ENCODE measurements around the gene C1QTNF4.
"Not testable (repeated sequence)": the region's sequence is repeated elsewhere in the genome, so short reads cannot be mapped to it uniquely, and the experiment has no call there.

C1QTNF4 gene

DNA sequence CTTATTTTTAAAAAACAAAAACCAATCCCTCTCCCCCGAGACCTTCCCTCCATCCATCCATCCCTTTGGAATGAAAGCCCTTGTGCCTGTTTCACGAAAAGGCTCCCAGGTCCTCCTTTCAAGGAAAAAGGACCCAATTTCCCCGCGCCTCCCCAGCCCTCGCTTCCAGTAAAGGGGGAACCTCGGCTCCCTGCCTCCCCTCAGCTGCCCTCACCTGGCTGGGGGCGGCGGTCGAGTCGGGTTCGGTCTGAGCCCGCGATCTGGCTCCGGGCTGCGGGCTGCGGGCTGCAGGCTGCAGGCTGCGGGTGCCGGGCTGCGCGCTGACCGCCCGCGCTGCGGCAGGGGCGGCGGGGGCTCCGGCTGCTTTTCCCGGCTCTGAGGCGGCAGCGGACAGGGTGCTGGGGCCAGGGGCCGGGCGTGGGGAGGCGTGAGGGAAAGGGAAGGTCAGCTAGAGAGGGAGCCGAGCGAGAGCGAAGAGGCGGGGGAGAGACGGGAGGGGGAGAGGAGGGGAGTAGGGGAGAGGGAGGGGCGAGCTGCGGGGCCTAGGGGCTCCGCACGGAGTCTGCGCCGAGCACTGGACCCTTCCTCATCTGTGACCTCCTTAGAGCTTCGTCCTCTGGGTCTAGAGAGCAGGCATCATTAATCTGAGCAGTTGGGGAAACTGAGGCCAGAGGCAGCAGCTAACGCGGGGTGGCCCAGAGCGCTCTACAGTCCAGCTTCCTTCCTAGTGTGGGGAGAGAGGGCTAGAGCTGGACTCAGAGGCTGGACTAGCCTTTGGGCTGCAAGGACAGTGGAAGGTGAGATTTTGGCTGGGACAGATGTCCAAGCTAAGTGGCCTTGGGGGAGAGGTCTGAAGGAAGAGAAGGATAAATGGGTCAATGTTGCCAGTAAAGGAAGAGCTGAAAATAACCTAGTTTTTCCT lies at the start of gene C1QTNF4:
Gene C1QTNF4 (minus strand): TSS at position 478 of the 922 bp plus-strand sequence. CDS start 3,601 bp downstream, outside the sequence.
- no peaks in the 10 kb centered on the region for H3K36me3 ChIP-seq
- no peaks in the 10 kb centered on the region for H3K9me3 ChIP-seq
- H3K4me3 ChIP-seq (ENCODE audit: low read depth in 1 of 2, low read length in 1 of 2), result no peak within 1 kb of the TSS
- H3K27ac ChIP-seq, result no peak within 1 kb of the TSS
- peaks cover 15 to 22% of the 10 kb centered on the region in 2 experiments for H3K4me1 ChIP-seq (ENCODE audit: control insufficient read depth in 1 of 2, insufficient read depth in 1 of 2, low read depth in 1 of 2, low read length in 1 of 2)
- TF ChIP-seq, protein P1, sequence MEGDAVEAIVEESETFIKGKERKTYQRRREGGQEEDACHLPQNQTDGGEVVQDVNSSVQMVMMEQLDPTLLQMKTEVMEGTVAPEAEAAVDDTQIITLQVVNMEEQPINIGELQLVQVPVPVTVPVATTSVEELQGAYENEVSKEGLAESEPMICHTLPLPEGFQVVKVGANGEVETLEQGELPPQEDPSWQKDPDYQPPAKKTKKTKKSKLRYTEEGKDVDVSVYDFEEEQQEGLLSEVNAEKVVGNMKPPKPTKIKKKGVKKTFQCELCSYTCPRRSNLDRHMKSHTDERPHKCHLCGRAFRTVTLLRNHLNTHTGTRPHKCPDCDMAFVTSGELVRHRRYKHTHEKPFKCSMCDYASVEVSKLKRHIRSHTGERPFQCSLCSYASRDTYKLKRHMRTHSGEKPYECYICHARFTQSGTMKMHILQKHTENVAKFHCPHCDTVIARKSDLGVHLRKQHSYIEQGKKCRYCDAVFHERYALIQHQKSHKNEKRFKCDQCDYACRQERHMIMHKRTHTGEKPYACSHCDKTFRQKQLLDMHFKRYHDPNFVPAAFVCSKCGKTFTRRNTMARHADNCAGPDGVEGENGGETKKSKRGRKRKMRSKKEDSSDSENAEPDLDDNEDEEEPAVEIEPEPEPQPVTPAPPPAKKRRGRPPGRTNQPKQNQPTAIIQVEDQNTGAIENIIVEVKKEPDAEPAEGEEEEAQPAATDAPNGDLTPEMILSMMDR (IDR thresholded peaks at IDR 0.05), result no peak
- peaks cover 43% of the 10 kb centered on the region for H3K27me3 ChIP-seq

DNA sequence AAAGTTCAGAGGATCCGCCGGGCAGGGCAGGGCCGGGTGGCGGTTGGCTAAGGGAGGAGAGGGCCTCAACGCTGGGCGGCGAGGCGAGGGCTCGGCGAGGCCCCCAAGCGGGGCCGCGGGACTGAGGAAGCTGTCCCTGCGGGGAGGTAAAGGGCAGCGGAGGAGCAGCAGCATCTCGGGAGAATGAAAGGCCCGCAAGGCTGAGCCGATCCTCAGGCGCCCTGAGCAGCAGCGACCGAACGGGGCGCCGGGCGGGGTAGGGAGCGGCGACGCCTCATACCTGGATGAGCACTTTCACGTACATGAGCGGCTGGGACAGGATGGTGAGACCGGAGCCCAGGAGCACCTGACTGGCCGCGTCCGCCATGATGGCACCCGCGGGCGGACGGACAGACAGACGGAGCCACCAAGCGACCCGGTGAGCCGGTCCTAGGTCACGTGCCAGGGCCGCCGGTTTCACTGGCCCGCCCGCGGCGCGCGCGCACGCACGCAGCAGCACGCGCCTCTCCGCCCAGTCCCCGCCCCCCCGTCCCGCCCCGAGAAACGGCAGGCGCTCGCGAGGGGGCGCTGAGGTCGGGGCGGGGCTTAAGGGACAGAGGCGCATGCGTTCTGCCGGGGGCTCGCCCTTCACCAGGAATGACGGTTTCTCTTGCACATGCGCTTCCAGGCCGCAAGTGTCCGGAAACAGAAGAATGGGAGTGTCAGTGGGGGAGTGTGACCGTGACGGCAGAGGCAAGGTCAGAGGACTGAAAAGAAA lies 48.1 kb upstream of the C1QTNF4 start, which contains the start of gene MTCH2:
Gene MTCH2 (minus strand): TSS at position 461 of the 757 bp plus-strand sequence. CDS start 94 bp downstream, at position 367.
- Histone ChIP-seq H3K4me3 (ENCODE audit: low read depth in 1 of 2, low read length in 1 of 2) (peak within 1 kb of the TSS; percentile 83 to 92), H3K27ac (peak within 1 kb of the TSS; percentile 89), H3K36me3 (no peaks in the 10 kb centered on the region), H3K4me1 (ENCODE audit: control insufficient read depth in 1 of 2, insufficient read depth in 1 of 2, low read depth in 1 of 2, low read length in 1 of 2) (peaks cover 14 to 16% of the 10 kb centered on the region in 2 experiments), H3K27me3 (no peaks in the 10 kb centered on the region), H3K9me3 (no peaks in the 10 kb centered on the region)
- TF ChIP-seq, protein P1 (IDR thresholded peaks at IDR 0.05), result peak; percentile 85

DNA sequence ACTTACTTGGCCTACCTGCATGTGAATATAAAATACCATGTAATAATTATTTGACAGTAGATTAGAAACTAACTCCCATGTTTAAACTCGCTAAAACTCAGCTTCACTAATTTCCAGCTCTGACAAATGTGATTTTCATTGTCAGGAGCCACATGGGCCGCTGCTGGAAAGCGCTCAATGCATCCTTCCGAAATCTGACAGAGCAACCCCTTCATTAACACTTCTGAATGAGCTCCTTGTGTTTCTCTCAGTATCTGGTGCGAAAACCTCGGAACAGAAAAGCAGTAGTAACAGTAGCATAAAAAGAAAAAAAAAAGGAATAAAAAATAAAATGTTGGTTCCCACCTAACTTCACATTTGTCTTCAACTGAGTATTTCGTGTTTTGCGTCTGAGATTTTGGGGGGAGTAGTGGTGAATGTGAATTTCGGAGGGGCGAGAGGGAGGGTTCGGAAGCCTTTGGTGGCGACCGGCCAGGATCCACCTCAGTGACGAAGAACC lies 47.4 kb upstream of the C1QTNF4 start:
- Histone ChIP-seq H3K27ac (peak overlapping the region; percentile 89), H3K4me1 (ENCODE audit: control insufficient read depth in 1 of 2, insufficient read depth in 1 of 2, low read depth in 1 of 2, low read length in 1 of 2) (peaks cover 14 to 16% of the 10 kb centered on the region in 2 experiments), H3K36me3 (no peaks in the 10 kb centered on the region), H3K4me3 (ENCODE audit: low read depth in 1 of 2, low read length in 1 of 2) (peak overlapping the region; percentile 83 to 92), H3K27me3 (no peaks in the 10 kb centered on the region), H3K9me3 (no peaks in the 10 kb centered on the region)
- TF ChIP-seq, protein P1 (IDR thresholded peaks at IDR 0.05), result no peak

DNA sequence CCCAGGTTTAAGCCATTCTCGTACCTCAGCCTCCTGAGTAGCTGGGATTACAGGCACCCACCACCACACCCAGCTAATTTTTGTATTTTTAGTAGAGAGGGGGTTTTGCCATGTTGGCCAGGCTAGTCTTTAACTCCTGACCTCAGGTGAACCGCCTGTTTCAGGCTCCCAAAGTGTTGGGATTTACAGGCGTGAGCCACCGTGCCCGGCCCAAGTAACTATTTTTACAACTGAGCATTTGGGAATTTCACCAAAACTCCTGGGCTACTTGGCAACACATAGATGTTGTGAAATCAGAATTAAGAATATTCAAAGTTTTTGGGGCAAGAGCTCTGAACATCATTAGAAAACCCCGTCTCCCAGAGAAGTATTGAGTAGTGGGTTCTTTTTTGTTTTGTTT lies 46.3 kb upstream of the C1QTNF4 start:
- H3K36me3 ChIP-seq; H3K27ac ChIP-seq; H3K4me3 ChIP-seq (ENCODE audit: low read depth in 1 of 2, low read length in 1 of 2); H3K9me3 ChIP-seq; H3K27me3 ChIP-seq: not testable (repeated sequence)
- peaks cover 14 to 16% of the 10 kb centered on the region in 2 experiments for H3K4me1 ChIP-seq (ENCODE audit: control insufficient read depth in 1 of 2, insufficient read depth in 1 of 2, low read depth in 1 of 2, low read length in 1 of 2)

DNA sequence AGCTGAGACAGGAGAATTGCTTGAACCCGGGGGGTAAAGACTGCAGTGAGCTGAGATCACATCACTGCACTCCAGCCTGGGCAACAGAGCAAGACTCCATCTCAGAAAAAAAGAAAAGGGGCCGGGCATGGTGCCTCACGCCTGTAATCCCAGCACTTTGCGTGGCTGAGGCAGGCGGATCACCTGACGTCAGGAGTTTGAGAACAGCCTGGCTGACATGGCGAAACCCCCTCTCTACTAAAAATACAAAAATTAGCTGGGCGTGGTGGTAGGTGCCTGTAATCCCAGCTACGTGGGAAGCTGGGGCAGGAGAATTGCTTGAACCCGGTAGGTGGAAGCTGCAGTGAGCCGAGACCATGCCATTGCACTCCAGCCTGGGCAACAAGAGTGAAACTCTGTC lies 42.1 kb upstream of the C1QTNF4 start:
- H3K36me3 ChIP-seq, result peaks cover 34% of the 10 kb centered on the region
- not testable (repeated sequence) for H3K27me3 ChIP-seq; H3K9me3 ChIP-seq; H3K4me1 ChIP-seq (ENCODE audit: control insufficient read depth in 1 of 2, insufficient read depth in 1 of 2, low read depth in 1 of 2, low read length in 1 of 2); H3K4me3 ChIP-seq (ENCODE audit: low read depth in 1 of 2, low read length in 1 of 2); H3K27ac ChIP-seq

DNA sequence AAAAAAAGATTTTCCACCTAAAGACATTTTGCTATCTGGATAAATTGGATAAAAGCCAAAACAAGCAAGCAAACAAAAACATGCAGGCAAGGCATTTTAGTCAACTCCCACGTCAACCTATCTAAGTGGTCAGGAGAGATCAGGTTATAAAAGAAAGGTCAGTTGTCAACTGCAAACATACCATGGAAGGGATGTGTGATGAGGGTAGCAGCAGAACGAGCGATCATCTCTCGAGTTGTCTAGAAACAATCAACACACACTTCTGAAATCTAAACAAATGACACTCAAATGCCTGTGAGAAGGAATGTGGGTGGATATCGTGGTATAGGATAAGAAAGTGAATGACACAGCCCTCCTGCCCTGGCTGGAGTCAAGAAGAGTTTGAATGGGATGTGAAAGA lies 37.3 kb upstream of the C1QTNF4 start:
- Histone ChIP-seq H3K4me1 (ENCODE audit: control insufficient read depth in 1 of 2, insufficient read depth in 1 of 2, low read depth in 1 of 2, low read length in 1 of 2) (no peaks in the 10 kb centered on the region), H3K9me3 (no peaks in the 10 kb centered on the region), H3K27me3 (no peaks in the 10 kb centered on the region), H3K4me3 (ENCODE audit: low read depth in 1 of 2, low read length in 1 of 2) (no peak overlapping the region), H3K27ac (no peak overlapping the region), H3K36me3 (peaks cover 77% of the 10 kb centered on the region)
- TF ChIP-seq, protein P1 (IDR thresholded peaks at IDR 0.05), result no peak

Measured in neutrophil (primary cell).